CD4-positive, alpha-beta T cell treated with Interleukin-2 at 100 ng/mL for 4 hours (primary cell): ENCODE results near the gene IKZF1.

ENCODE experiments used
- DNase-seq: peaks from one replicate; pipeline ENCODE4 v3.0.0-alpha.2; 2020; ENCODE audit warnings: low spot score

The IKZF1 gene

GRCh38 chr7:50308532-50309385 is 4.2 kb downstream of the IKZF1 start:
- peak; percentile 64 for DNase-seq

- no peak for DNase-seq
Observed at GRCh38 chr7:50309721-50310120, 5.2 kb downstream of the IKZF1 start.

GRCh38 chr7:50310361-50310760 is 5.8 kb downstream of the IKZF1 start:
- DNase-seq, result no peak

GRCh38 chr7:50310956-50311355 is 6.4 kb downstream of the IKZF1 start:
- no peak for DNase-seq

- peak; percentile 32 for DNase-seq
Observed at GRCh38 chr7:50312250-50313162, 8.0 kb downstream of the IKZF1 start.

- DNase-seq, result no peak
Observed at GRCh38 chr7:50314836-50315592, 10.5 kb downstream of the IKZF1 start.

GRCh38 chr7:50315739-50316671 is 11.5 kb downstream of the IKZF1 start:
- DNase-seq, result peak; percentile 52

GRCh38 chr7:50317221-50317678 is 12.7 kb downstream of the IKZF1 start:
- peak; percentile 75 for DNase-seq

- DNase-seq, result peak; percentile 49
Observed at GRCh38 chr7:50317697-50318669, 13.5 kb downstream of the IKZF1 start.

GRCh38 chr7:50321487-50322067 is 17.1 kb downstream of the IKZF1 start:
- peak; percentile 68 for DNase-seq

GRCh38 chr7:50324113-50324512 is 19.6 kb downstream of the IKZF1 start:
- DNase-seq, result no peak

- no peak for DNase-seq
Observed at GRCh38 chr7:50327443-50327842, 22.9 kb downstream of the IKZF1 start.

GRCh38 chr7:50329775-50330174 is 25.3 kb downstream of the IKZF1 start:
- no peak for DNase-seq

GRCh38 chr7:50330254-50330653 is 25.7 kb downstream of the IKZF1 start:
- no peak for DNase-seq

- no peak for DNase-seq
Observed at GRCh38 chr7:50330696-50331095, 26.2 kb downstream of the IKZF1 start.

GRCh38 chr7:50331564-50332208 is 27.2 kb downstream of the IKZF1 start:
- DNase-seq, result peak; percentile 78

GRCh38 chr7:50332241-50333165 is 28.0 kb downstream of the IKZF1 start:
- DNase-seq, result no peak

- peak; percentile 73 for DNase-seq
Observed at GRCh38 chr7:50333221-50333651, 28.7 kb downstream of the IKZF1 start.
